Osteocyte (in vitro differentiated cells): ENCODE results near the gene SBSN. TPM values are rescaled to one million over a fixed set of nuclear protein-coding genes. Genes with fewer than 3 reads are reported as not detected.

Experiments
- DNase-seq: peaks from one replicate; pipeline ENCODE4 v3.0.0; 2021; ENCODE audit warnings: mixed read lengths; ENCODE audit not compliant: unreplicated experiment; ENCODE audit errors: extremely low spot score
- H3K27ac Mint-ChIP-seq: one replicate; pipeline ENCODE4 v1.8.0; 2021; ENCODE audit warnings: mild to moderate bottlenecking, mixed read lengths; ENCODE audit not compliant: unreplicated experiment
- H3K27me3 Mint-ChIP-seq: one replicate; pipeline ENCODE4 v1.8.0; 2021; ENCODE audit warnings: mixed read lengths; ENCODE audit not compliant: unreplicated experiment
- H3K36me3 Mint-ChIP-seq: one replicate; pipeline ENCODE4 v1.8.0; 2021; ENCODE audit warnings: mixed read lengths; ENCODE audit not compliant: unreplicated experiment
- H3K4me1 Mint-ChIP-seq: one replicate; pipeline ENCODE4 v1.8.0; 2021; ENCODE audit warnings: mixed read lengths; ENCODE audit not compliant: unreplicated experiment
- H3K4me3 Mint-ChIP-seq: one replicate; pipeline ENCODE4 v1.8.0; 2021; ENCODE audit warnings: mild to moderate bottlenecking, moderate library complexity, mixed read lengths; ENCODE audit not compliant: unreplicated experiment
- H3K9me3 Mint-ChIP-seq: one replicate; pipeline ENCODE4 v1.8.0; 2021; ENCODE audit warnings: mixed read lengths; ENCODE audit not compliant: unreplicated experiment
- total RNA-seq: library from RNA; stranded (reverse); gene quantifications from 2 replicates; pipeline ENCODE4 v1.2.1, GENCODE V29; 2021
- TF ChIP-seq, protein P1 (sequence below): fragments of 200-600 bp; sonication (generic); IDR thresholded peaks from 2 replicates; pipeline ENCODE4 v1.5.0; 2021; ENCODE audit warnings: antibody characterized with exemption, mild to moderate bottlenecking, moderate library complexity

Gene SBSN
- total RNA-seq, 1 donor from 2014 or later = not detected

DNA sequence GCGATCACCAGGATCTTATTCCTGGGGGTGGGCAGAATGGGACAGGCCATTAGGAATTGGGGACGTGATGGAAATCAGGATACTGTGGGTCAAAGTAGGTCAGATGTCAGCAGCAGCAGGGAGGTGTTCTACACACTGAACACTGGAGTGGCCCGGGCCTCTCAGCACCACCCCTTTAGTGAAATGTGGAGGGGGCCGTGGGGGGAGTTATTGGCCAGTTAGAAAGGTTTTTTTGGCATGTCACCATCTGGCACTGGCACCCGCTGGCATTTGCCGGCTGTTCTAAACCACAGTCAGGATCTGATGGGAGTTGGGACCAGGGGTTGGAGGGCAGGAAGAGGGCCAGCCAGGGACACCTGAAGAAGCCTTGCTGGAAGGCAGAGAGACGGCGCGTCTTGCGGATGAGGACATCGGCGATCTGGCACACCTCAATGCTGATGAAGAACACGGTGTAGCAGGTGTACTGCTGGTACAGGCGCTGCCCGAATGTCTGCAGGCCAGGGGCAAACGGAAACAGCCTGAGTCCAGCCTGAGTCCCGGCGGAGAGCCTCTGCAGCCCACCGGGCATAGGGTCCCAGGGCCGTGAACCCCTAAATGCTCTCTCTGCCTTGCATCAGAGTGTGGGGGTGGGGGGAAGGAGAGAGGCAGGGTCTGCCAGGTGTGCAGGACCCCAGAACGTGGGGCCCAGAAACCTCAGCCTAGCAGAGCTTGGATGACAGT is 23.1 kb upstream of the SBSN start:
- Mint-ChIP-seq H3K4me3 (no peak overlapping the region), H3K27me3 (no peaks in the 10 kb centered on the region), H3K4me1 (peaks cover 12% of the 10 kb centered on the region), H3K9me3 (no peaks in the 10 kb centered on the region), H3K36me3 (no peaks in the 10 kb centered on the region), H3K27ac (no peak overlapping the region)
- DNase-seq = no peak
- TF ChIP-seq, protein P1, sequence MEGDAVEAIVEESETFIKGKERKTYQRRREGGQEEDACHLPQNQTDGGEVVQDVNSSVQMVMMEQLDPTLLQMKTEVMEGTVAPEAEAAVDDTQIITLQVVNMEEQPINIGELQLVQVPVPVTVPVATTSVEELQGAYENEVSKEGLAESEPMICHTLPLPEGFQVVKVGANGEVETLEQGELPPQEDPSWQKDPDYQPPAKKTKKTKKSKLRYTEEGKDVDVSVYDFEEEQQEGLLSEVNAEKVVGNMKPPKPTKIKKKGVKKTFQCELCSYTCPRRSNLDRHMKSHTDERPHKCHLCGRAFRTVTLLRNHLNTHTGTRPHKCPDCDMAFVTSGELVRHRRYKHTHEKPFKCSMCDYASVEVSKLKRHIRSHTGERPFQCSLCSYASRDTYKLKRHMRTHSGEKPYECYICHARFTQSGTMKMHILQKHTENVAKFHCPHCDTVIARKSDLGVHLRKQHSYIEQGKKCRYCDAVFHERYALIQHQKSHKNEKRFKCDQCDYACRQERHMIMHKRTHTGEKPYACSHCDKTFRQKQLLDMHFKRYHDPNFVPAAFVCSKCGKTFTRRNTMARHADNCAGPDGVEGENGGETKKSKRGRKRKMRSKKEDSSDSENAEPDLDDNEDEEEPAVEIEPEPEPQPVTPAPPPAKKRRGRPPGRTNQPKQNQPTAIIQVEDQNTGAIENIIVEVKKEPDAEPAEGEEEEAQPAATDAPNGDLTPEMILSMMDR = no peak

DNA sequence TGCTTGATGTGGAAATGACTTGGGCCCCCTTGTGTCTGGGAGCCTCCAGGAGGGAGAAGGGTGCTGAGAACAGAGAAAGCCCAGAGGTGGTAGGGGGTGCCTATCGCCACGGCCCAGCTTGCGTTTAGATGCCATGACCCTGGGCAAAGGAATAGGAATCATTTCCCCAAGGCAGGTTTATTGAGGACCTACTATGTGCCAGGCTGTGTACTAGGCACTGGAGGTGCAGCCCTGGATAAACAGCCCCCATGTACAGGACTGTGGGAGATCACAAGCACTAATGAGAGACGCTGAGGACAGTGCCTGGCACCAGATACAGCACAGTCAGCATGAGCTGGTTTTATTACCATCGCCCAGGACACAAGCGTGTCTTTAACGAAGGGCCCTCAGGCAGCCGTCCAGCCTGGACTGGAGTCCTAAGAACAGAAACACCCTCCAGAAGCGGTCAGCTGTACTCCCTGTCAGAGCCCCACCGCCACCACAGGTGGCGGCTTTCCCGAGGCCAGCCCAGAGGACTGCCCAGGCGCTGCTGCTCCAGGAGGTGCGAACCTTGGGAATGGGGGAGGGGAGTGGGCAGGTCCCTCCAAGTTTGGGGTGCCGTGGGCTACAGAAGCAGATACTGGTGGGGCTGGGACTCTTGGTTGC is 21.9 kb upstream of the SBSN start:
- TF ChIP-seq, protein P1 = no peak
- Mint-ChIP-seq H3K4me1 (peaks cover 16% of the 10 kb centered on the region), H3K9me3 (no peaks in the 10 kb centered on the region), H3K27me3 (no peaks in the 10 kb centered on the region), H3K27ac (no peak overlapping the region), H3K36me3 (no peaks in the 10 kb centered on the region), H3K4me3 (no peak overlapping the region)
- DNase-seq = no peak

DNA sequence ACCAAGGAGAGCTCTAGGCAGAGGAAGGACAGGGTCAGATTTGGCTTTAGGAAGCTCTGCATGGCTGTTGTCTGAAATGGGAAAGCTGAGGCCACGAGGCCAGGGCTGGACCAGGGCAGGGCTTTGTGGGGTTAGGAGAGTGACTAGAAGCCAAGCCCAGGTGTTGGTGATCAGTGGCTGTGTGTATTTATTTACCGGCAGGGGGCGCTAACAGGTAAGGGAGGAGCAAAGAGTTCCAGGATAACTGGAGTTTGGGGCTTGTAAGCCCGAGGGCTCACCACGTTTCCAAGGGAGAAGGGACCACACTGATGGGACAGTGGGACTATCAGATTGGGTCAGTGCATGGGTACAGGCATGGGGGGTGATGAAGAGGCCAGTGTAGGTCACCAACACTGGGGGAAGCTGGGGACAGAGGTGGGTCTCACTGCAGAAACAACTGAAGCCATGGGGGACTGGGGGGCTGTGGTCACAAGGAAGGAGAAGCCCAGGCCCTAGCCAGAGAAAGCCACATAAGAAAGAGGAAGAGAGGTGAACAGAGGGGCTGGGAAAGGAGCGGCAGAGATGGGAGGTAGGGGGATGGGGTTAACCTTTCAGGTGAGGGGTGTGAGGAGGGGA is 21.2 kb upstream of the SBSN start:
- TF ChIP-seq, protein P1 = peak; percentile 70
- Mint-ChIP-seq H3K27ac (no peak overlapping the region), H3K9me3 (no peaks in the 10 kb centered on the region), H3K4me1 (peaks cover 21% of the 10 kb centered on the region), H3K36me3 (no peaks in the 10 kb centered on the region), H3K27me3 (no peaks in the 10 kb centered on the region), H3K4me3 (no peak overlapping the region)
- DNase-seq = no peak

DNA sequence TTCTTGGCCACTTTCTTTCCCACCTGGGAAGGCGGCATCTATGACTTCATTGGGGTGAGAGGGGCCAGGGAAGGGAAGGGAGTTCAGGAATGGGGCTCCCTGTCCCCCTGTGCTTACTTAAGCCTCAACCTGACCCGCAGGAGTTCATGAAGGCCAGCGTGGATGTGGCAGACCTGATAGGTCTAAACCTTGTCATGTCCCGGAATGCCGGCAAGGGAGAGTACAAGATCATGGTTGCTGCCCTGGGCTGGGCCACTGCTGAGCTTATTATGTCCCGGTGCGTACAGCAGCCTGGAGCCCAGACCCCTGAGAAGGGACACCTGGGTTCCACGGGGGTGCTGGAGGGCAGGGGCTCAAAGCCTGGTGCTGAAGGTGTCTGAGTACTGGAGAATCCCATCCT is 18.4 kb upstream of the SBSN start:
- Mint-ChIP-seq H3K4me1 (peaks cover 23% of the 10 kb centered on the region), H3K36me3 (no peaks in the 10 kb centered on the region), H3K4me3 (peak overlapping the region; percentile 88), H3K9me3 (no peaks in the 10 kb centered on the region), H3K27me3 (no peaks in the 10 kb centered on the region), H3K27ac (peak overlapping the region; percentile 72)
- TF ChIP-seq, protein P1 = no peak
- DNase-seq = no peak

DNA sequence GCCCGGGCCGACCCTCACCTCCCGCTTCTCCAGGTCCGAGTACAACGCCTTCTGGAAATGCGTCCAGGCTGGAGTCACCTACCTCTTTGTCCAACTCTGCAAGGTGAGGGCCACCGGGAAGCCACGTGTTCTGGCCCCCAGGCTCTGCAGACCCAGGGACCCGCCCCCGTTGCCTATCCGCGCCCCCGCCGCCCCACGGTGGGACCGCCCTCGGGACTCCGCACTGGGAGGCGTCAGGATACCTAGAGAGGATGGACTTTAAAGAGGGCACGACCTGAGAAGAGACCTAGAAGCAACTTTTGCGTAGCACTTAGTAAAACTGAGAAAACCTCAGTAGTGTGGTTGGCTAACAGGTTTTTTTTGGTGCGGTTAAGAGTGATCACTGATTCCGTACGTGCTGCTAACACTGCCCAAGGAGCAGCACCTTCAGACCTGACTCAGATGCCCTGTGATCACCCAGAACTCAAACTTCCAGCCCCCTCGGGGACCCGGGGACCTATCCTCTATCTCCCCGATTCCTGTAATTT is 17.8 kb upstream of the SBSN start:
- Mint-ChIP-seq H3K36me3 (no peaks in the 10 kb centered on the region), H3K9me3 (no peaks in the 10 kb centered on the region), H3K27me3 (no peaks in the 10 kb centered on the region), H3K4me3 (peak overlapping the region; percentile 88), H3K4me1 (peaks cover 23% of the 10 kb centered on the region), H3K27ac (peak overlapping the region; percentile 78)
- TF ChIP-seq, protein P1 = no peak
- no peak for DNase-seq
